GM21360 (cell line): ENCODE results near the gene DIAPH3.

Experiments
- ATAC-seq: cut with Tn5 transposase; IDR thresholded peaks from one replicate; pipeline ENCODE4 v1.9.1; 2021; ENCODE audit warnings: mild to moderate bottlenecking, moderate library complexity; ENCODE audit not compliant: unreplicated experiment

Gene DIAPH3

GRCh38 chr13:59641817-59642216 is 521.9 kb downstream of the DIAPH3 start:
- ATAC-seq, result no peak

DNA sequence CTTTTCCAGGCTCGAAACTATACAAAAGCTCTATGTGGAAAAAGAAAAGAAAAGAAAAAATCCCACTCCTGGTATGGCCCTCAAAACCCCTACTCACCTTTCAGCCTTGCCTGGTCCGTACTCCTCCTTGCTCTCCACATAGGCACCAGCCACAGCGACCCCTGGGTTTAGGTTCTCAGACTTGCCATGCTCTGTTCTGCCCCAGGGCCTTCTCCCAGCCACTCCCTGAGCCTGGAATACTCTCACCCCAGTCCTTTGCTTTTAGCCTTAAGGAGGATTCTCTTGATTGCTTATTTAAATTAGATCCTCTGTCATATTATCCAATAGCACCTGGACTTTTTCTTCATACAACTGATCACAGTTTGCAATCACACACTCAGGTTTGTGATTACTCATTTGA is 522.5 kb downstream of the DIAPH3 start:
- no peak for ATAC-seq

GRCh38 chr13:59638404-59638803 is 525.3 kb downstream of the DIAPH3 start:
- no peak for ATAC-seq

- no peak for ATAC-seq
Measured at GRCh38 chr13:59635589-59635988, 528.1 kb downstream of the DIAPH3 start.

GRCh38 chr13:59633290-59633689 is 530.4 kb downstream of the DIAPH3 start:
- ATAC-seq, result no peak

- no peak for ATAC-seq
Measured at GRCh38 chr13:59631271-59631670, 532.5 kb downstream of the DIAPH3 start.

GRCh38 chr13:59625111-59625510 is 538.6 kb downstream of the DIAPH3 start:
- ATAC-seq, result no peak

GRCh38 chr13:59623206-59623915 is 540.4 kb downstream of the DIAPH3 start:
- no peak for ATAC-seq

DNA sequence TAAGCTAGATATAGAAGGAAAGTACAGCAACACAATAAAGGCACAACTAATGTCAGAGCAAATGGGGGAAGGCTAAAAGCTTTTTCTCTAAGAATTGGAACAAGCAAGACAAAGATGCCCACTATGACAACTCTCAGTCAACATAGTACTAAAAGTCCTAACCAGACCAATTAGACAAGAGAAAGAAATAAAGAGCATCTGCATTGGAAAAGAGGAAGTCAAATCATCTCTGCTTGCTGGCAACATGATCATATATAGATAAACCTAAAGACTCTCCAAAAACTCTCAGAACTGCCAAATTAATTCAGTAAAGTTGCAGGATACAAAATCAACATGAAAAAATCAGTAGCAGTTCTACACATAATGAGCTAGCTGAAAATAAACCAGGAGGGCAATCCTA is 542.0 kb downstream of the DIAPH3 start:
- ATAC-seq, result no peak
